Activated naive CD8-positive, alpha-beta T cell treated with anti-CD3 and anti-CD28 coated beads, Interleukin-2, amount 50 U/mL, for 16 hours (primary cell): ENCODE results near the gene PCP2.

Experiments
- DNase-seq: peaks from one replicate; pipeline ENCODE4 v3.0.0-alpha.2; 2020; ENCODE audit warnings: low read depth, low spot score

PCP2 gene

GRCh38 chr19:7638802-7639465 is 5.4 kb upstream of the PCP2 start:
- no peak for DNase-seq

DNA sequence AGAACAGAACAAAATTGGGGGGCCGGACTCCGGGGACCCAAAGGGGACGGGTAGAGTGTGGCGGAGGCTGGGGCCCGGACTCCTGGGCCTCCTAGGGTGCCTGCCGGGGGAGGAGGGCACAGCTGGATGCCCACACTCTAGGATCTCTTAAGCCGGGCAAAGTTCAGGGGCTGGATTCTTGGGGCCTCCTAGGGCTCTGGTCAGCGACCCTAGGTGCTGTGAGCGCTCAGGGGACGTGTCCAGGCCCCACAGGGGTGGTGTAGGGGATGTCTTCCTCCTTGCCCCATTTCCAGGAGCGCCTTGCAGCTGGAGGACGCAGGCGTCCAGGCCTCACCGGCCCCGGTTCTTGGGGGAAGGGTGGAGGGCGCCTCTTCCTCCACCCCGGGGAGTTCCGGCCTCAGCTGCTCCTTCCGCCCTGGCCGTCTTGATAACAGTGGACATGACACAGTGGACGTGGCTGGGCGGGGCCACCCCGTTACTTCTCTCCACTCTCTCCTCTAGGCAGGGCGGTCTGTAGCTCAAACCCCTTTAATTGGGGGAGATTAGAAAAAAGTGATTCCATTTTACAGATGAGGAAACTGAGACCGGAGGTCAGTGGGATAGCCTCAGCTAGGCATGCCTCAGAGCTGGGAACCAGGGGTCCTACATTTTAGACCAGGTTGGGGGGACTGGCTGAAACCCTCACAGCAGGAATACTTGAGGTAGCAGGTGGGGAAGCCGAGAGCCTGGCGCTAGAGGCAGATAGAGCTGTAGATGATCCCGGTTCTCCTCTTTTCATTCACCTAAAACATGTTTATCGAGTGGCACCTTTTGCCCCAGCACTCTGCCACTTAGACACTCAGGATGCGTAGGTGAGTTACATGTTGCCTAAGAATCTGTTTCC is 4.1 kb upstream of the PCP2 start:
- no peak for DNase-seq

DNA sequence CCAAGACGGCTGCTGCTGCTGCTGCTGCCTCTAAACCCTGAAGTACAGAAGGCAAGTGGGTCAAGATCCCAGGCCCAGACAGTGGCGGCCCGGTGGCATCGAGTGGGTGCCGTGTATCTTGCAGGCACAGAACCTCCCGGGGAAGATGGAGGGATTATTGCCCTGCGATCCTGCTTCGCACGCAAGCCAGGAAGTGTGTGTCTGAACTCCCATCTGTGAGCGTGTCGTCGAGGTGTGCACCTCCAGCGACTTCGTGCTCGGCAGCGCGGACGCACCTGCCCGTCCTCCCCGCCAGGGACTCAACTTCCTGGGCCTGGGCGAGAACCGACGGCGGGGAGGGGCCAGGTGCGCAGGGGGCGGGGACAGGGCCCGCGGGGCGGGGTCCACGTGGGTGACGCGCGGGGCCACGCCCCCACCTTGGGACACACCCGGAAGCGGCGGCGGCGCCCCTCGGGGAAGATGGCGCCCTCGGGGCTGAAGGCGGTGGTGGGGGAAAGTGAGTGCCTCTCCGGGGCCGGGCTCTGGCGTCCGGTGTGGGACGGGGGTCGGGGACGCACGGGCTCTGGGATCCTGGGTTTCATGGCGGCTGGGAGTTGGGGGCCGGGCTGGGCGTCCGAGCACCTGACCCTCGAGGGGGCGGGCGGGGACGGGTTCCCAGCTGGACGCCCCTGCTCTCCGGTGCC is 3.3 kb upstream of the PCP2 start, which contains the start of gene STXBP2:
Gene STXBP2, plus strand, starts transcription at position 420 of the 683 bp plus-strand sequence. Its CDS starts 40 bp downstream, at position 460.
- DNase-seq = peak; percentile 83

GRCh38 chr19:7636317-7636690 is 2.8 kb upstream of the PCP2 start:
- DNase-seq = no peak

DNA sequence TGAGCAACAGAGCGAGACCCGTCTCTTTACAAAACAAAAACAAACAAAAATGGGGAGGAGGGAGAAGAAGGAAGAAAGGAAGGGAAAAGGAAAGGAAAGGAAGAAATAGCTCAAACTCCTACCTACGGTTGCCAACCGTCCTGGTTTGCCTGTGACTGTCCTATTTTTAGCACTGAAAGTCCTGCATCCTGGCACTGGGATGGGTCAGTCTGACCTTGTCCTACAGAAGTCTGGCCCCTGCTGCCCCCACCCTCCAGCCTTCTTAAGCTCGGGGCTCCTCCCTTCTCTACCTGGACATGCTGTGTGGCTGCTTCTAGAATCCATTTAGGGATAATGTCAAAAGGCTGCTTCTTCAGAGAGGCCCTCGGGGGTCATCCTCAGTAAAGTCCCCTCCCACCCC is 2.2 kb upstream of the PCP2 start:
- no peak for DNase-seq

DNA sequence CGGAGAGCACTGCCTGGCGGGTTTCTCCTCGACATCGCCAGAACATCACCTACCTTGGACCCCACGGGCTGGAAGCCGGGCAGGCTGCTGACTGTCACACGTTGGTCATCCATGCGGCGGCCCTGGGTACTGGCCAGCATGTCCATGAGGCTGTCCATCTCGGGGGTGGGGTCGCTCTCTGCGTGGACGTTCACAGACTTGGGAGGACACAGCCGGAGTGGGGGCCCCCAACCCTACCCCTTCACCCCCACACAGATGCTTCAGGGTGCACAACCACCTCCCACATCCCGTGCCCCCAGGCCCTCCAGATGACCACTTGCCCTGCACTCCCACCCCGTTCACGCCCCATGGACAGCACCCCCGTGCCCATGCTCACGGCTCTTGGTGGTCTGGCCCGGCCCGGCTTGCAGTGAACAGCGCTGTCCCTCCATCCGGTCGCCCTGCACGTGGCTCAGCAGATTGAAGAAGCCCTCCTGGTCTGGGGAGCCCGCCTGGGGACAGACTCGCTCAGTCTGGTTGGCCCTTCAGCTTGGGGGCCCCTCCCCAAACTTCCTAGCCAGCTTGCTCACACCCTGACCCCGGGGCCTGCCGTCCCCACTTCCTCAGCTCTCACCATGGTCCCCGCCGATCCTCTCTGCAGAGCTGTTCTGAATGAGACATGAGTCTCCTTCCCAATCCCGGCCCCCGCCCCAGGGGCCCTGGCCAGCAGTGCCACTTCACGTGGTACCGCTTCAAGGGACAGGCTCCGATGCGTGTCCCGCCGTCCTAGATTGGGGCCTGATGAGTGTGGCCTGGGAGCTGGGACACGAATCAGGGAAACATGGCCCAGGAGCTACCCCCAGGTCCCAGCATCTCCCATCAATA is 947 bp downstream of the PCP2 start:
- DNase-seq = no peak

- no peak for DNase-seq
These were observed 1.9 kb downstream of the PCP2 start for GRCh38 chr19:7631577-7631976.

DNA sequence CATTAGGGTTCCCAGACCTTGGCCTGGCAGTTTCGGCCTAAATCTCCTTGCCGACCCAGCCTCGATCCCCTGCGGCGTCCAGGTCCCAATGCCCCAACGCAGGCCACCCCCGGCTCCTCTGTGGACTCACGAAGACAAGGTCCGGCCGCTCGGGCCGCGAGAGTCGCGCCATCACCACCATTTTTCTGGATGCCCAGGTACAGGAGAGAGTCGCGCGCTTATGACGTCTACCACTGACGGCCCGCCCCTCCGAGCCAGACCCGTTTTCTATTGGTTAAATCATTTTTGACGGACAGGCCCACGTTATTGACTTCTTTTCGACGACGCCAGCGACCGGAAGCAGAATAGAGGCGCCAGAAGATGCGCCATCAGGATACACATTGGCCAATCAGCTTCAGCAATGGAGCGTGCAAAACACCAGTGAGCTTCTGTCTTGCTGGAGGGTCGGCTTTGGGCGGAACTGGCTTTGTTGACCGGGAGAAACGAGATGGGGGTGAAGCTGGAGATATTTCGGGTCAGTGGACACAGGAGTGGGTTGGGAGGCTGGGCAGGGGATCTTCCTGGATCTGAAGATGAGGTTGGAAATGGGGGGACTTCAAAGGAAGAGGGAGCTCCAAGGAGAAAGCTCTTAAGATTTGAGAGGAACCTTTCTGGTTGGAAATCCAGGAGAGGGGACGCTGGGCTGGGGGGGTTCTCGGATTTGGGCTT is 4.0 kb downstream of the PCP2 start, which contains the start of the genes PET100 and XAB2:
Gene PET100, plus strand, starts transcription at position 447 of the 708 bp plus-strand sequence. Its CDS starts 41 bp downstream, at position 488.
Gene XAB2, minus strand, starts transcription at position 199 of the 708 bp plus-strand sequence. Its CDS starts 18 bp downstream, at position 181.
- peak; percentile 84 for DNase-seq

DNA sequence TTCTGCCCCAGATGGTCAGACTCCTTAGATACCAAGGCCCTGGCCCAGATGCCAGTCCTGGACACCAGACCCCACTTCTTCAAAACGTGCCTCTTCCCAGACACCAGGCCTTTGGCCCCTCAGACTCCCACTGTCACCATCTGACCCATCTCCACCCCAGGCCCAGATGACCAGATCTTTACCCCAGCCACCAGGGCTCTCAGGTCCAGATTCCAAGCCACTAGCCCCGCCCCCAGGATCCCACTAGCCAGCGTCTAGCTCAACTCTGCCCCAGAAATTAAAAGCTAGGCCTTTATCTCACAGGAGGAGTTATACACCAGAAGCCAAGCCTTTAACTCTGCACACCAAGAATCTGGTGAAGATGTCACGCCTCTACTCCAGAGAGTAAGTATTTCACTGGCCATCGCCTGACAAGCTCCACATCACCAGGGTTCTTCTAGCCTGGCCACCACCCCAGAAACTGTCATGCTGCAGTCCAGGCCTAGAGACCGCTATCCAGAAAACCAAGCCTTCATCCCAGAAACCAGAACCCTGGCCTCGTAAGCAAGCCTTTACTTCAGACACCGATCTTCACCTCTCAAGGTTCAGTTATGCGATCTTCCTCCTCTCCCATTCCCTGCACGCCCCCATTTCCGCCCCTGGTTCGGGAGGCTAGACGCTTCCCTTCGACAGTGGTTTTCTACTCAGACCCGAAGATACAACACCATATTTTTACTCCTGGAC is 4.8 kb downstream of the PCP2 start:
- no peak for DNase-seq

- DNase-seq = no peak
These were observed 6.4 kb downstream of the PCP2 start for GRCh38 chr19:7627166-7627565.

GRCh38 chr19:7625763-7626372 is 7.7 kb downstream of the PCP2 start:
- DNase-seq = no peak

GRCh38 chr19:7624810-7625209 is 8.7 kb downstream of the PCP2 start:
- DNase-seq = no peak

- no peak for DNase-seq
These were observed 9.6 kb downstream of the PCP2 start for GRCh38 chr19:7623725-7624603.

GRCh38 chr19:7622933-7623685 is 10.4 kb downstream of the PCP2 start:
- DNase-seq = no peak

- no peak for DNase-seq
These were observed 12.8 kb downstream of the PCP2 start for GRCh38 chr19:7620442-7621412.

DNA sequence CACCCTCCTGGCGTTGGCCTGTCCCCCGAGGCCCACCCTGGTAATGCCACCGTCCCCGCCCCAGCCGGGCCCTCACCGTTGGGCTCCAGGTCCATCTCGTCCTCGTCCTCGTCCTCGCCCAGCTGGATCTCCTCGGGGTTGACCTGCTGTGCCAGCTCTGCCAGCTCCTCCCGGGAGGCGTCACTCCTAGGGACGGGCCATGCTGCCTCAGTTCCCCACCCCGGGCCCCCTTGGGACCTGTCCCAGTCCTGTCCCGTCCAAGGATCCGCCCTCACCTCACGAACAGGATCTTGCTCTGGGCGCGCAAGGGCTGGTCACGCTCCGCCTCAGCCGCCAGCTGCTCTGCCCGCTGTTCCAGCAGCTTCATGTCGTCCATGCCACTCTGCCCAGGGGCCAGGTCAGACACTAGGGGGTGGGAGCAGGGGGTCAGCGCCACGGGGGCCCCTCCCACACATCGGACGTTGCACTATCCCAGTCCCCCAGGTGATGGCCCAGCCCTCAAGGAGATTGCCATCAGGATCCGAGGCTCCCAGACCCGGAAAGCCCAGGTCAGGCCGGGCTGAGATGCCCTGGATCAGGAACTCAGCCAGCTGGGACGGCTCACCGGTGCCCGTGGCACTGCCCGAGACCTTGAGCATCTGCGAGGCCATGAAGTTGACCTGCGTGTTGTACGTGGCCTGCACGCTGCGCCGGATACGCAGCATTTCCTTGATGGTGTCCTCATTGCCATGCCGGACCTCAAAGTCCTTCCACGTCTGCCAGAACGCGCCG is 13.7 kb downstream of the PCP2 start:
- DNase-seq = no peak
